Kasumi-1 (cell line): ENCODE data around the gene ARMH3.

Source experiments
- DNase-seq, 2 experiments: peaks; one replicate each; lab custom pipeline; 2025; lab: John Stamatoyannopoulos, UW

Gene ARMH3

GRCh38 chr10:102055647-102056419 lies at the start of gene ARMH3:
TSS of gene ARMH3 (minus strand) at chr10:102056173. CDS start at chr10:102040114, 16,059 bp downstream.
- peak; percentile 99 for DNase-seq

- no peak for DNase-seq
Measured at GRCh38 chr10:102102421-102102820, 46.4 kb upstream of the ARMH3 start.

GRCh38 chr10:102101152-102101551 lies 45.2 kb upstream of the ARMH3 start:
- DNase-seq: no peak

GRCh38 chr10:102096449-102096848 lies 40.5 kb upstream of the ARMH3 start:
- DNase-seq: no peak

- no peak for DNase-seq
Measured at GRCh38 chr10:102090772-102091171, 34.8 kb upstream of the ARMH3 start.

- DNase-seq: no peak
Measured at GRCh38 chr10:102086196-102086595, 30.2 kb upstream of the ARMH3 start.

GRCh38 chr10:102085336-102085735 lies 29.4 kb upstream of the ARMH3 start:
- DNase-seq: no peak

GRCh38 chr10:102083541-102083940 lies 27.6 kb upstream of the ARMH3 start:
- no peak for DNase-seq

- peak; percentile 91 to 93 for DNase-seq
Measured at GRCh38 chr10:102072673-102073527, 16.9 kb upstream of the ARMH3 start.

GRCh38 chr10:102069071-102069470 lies 13.1 kb upstream of the ARMH3 start:
- no peak for DNase-seq

GRCh38 chr10:102068216-102068615 lies 12.2 kb upstream of the ARMH3 start:
- no peak for DNase-seq

GRCh38 chr10:102067091-102067916 lies 11.3 kb upstream of the ARMH3 start:
- no peak for DNase-seq

- no peak for DNase-seq
Measured at GRCh38 chr10:102066399-102067088, 10.6 kb upstream of the ARMH3 start.

GRCh38 chr10:102065561-102066398 lies 9.8 kb upstream of the ARMH3 start:
- DNase-seq: no peak

GRCh38 chr10:102064868-102065560 lies 9.0 kb upstream of the ARMH3 start, which contains the start of gene HPS6:
TSS of gene HPS6 (plus strand) at chr10:102065349. CDS start at chr10:102065475, 126 bp downstream.
- DNase-seq: peak; percentile 93

GRCh38 chr10:102064503-102064867 lies 8.5 kb upstream of the ARMH3 start:
- DNase-seq: no peak

- no peak for DNase-seq
Measured at GRCh38 chr10:102059987-102060386, 4.0 kb upstream of the ARMH3 start.

GRCh38 chr10:102054881-102055646 lies 909 bp downstream of the ARMH3 start:
- DNase-seq: peak; percentile 70 to 87

GRCh38 chr10:102046095-102046494 lies 9.9 kb downstream of the ARMH3 start:
- no peak for DNase-seq
